Nephron (organoid): ENCODE data around the gene MPV17.
A peak's percentile ranks its signal among the peaks of the same experiment; 100 is the strongest.
"Not testable (repeated sequence)": the region's sequence is repeated elsewhere in the genome, so short reads cannot be mapped to it uniquely, and the experiment has no call there.

Experiments used
- H3K27ac Mint-ChIP-seq, 3 experiments: 2 replicates each; pipeline ENCODE4 v1.8.0; 2020; ENCODE audit warnings: mixed read lengths in 3 of 3, mild to moderate bottlenecking in 2 of 3, moderate library complexity in 1 of 3
- H3K27me3 Mint-ChIP-seq: 2 replicates; pipeline ENCODE4 v1.8.0; 2021; ENCODE audit warnings: low read depth, mild to moderate bottlenecking, moderate library complexity, mixed read lengths
- H3K36me3 Mint-ChIP-seq: 2 replicates; pipeline ENCODE4 v1.8.0; 2020; ENCODE audit warnings: low read depth, mixed read lengths
- H3K4me1 Mint-ChIP-seq: 2 replicates; pipeline ENCODE4 v1.8.0; 2020; ENCODE audit warnings: mixed read lengths
- H3K4me3 Mint-ChIP-seq, 3 experiments: 2 replicates each; pipeline ENCODE4 v1.8.0; 2020; ENCODE audit warnings: mild to moderate bottlenecking in 3 of 3, mixed read lengths in 3 of 3, moderate library complexity in 2 of 3
- H3K9me3 Mint-ChIP-seq: 2 replicates; pipeline ENCODE4 v1.8.0; 2020; ENCODE audit warnings: mixed read lengths
- TF ChIP-seq, protein P1 (sequence below), 3 experiments: fragments of 200-600 bp; sonication (generic); IDR thresholded peaks; one replicate each; pipeline ENCODE4 v1.5.0; 2021; ENCODE audit warnings: antibody characterized with exemption in 3 of 3; ENCODE audit not compliant: unreplicated experiment in 3 of 3

The MPV17 gene

DNA sequence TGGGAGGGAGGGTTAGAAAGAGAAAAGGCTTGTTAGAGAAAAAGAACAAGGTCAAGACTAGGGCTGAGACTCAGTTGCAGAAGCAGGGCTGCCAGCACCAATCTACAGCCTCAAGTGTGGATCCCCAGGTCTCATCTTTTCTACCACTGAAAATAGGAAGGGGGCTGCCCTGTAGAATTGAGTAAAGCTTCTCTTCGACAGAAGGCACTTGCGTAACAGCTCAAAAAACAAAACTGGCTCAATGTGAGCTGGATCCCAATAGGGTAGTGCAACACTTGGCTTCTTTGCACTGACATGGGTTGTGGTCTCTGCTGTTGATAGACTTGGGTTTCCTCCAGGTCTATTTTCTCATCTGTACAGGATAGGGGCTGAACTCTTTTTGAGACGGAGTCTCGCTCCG lies 1.8 kb upstream of the MPV17 start:
- Mint-ChIP-seq H3K27ac (peak overlapping the region; percentile 16 to 99 (median 99)), H3K27me3 (no peaks in the 10 kb centered on the region), H3K36me3 (peaks cover 40% of the 10 kb centered on the region), H3K9me3 (no peaks in the 10 kb centered on the region), H3K4me1 (peaks cover 7% of the 10 kb centered on the region), H3K4me3 (peak overlapping the region; percentile 91 to 97 (median 91))
- TF ChIP-seq, protein P1, sequence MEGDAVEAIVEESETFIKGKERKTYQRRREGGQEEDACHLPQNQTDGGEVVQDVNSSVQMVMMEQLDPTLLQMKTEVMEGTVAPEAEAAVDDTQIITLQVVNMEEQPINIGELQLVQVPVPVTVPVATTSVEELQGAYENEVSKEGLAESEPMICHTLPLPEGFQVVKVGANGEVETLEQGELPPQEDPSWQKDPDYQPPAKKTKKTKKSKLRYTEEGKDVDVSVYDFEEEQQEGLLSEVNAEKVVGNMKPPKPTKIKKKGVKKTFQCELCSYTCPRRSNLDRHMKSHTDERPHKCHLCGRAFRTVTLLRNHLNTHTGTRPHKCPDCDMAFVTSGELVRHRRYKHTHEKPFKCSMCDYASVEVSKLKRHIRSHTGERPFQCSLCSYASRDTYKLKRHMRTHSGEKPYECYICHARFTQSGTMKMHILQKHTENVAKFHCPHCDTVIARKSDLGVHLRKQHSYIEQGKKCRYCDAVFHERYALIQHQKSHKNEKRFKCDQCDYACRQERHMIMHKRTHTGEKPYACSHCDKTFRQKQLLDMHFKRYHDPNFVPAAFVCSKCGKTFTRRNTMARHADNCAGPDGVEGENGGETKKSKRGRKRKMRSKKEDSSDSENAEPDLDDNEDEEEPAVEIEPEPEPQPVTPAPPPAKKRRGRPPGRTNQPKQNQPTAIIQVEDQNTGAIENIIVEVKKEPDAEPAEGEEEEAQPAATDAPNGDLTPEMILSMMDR (IDR thresholded peaks at IDR 0.05; ENCODE audit: unreplicated experiment in 3 of 3) = no peak

DNA sequence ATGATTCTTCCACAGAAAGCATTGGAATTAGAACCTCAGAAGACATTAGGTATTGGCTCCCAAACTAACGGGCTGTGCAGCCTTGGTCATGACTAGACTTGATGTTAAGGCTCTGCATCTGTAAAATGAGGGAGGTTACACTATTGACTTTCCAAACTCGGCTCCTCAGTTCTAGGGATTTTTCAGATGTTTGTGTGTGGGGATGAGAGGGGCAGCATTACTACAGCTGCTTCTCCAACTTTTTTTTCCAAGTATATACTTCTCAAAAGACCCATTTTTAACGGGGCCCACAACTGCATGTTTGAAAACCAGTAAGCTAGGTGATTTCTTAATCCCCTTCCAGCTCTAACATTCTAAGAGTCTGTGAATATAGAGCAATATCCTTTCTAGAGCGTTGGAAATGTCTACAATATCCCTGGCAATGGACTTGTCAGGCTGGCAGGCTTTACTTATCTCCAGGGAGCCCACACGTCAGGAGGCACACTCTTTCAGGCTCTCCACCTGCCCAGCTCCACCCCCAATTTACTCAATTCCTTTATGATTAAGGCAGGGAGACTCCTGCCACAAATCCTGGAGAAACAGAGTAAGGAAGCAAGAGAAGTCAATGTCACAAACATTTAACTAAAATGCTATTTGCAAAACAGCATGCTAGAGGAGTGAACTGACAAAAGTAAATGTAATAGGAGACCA lies 844 bp upstream of the MPV17 start:
- H3K36me3 Mint-ChIP-seq = peaks cover 34% of the 10 kb centered on the region
- TF ChIP-seq, protein P1 (IDR thresholded peaks at IDR 0.05; ENCODE audit: unreplicated experiment in 3 of 3) = no peak
- H3K27me3 Mint-ChIP-seq = no peaks in the 10 kb centered on the region
- H3K9me3 Mint-ChIP-seq = no peaks in the 10 kb centered on the region
- peak overlapping the region; percentile 99 for H3K27ac Mint-ChIP-seq
- peaks cover 7% of the 10 kb centered on the region for H3K4me1 Mint-ChIP-seq
- H3K4me3 Mint-ChIP-seq = peak overlapping the region; percentile 91 to 97 (median 91)

- TF ChIP-seq, protein P1 (IDR thresholded peaks at IDR 0.05; ENCODE audit: unreplicated experiment in 3 of 3) = no peak
- H3K9me3 Mint-ChIP-seq = no peaks in the 10 kb centered on the region
- peaks cover 7% of the 10 kb centered on the region for H3K4me1 Mint-ChIP-seq
- H3K27me3 Mint-ChIP-seq = no peaks in the 10 kb centered on the region
- peak overlapping the region; percentile 99 for H3K27ac Mint-ChIP-seq
- peak overlapping the region; percentile 91 to 97 (median 91) for H3K4me3 Mint-ChIP-seq
- peaks cover 23% of the 10 kb centered on the region for H3K36me3 Mint-ChIP-seq
Observed at GRCh38 chr2:27322301-27322765, 564 bp downstream of the MPV17 start.

DNA sequence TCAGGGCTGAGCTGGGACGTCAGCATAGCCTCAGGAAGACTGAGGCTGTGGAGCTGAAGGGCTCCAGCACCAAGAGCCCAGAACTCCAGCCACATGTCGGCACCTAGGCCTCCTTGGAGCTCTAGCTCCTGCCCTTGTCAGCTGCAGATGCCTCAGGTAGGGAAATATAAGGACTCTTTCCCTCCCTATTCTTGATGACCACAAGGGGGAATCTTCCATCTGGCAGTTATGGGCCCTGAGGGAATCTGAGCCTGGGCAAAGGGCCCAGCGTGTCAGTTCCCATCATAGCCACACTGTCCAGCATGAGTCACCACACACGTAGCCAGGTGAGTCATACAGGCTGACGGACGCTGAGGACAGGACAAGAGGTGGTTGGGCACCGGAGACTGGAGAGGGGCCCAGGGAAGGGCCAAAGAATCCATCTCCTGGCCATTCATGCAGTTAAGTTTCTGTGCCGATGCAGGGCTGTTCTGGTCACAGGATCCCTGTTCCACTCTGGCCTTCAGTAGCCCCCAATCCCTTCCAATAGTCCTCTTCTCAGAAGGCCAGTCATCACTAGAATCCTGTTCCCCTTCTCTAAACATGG lies 1.8 kb downstream of the MPV17 start:
- Mint-ChIP-seq H3K4me1 (peaks cover 7% of the 10 kb centered on the region), H3K27ac (peak overlapping the region in 1 of 3 experiments; percentile 80), H3K9me3 (no peaks in the 10 kb centered on the region), H3K36me3 (peaks cover 10% of the 10 kb centered on the region), H3K27me3 (no peaks in the 10 kb centered on the region), H3K4me3 (peak overlapping the region; percentile 91 to 97 (median 91))
- TF ChIP-seq, protein P1 (IDR thresholded peaks at IDR 0.05; ENCODE audit: unreplicated experiment in 3 of 3) = no peak

- not testable (repeated sequence) for H3K36me3 Mint-ChIP-seq, H3K4me3 Mint-ChIP-seq, H3K27ac Mint-ChIP-seq, H3K4me1 Mint-ChIP-seq, H3K9me3 Mint-ChIP-seq, H3K27me3 Mint-ChIP-seq
Observed at GRCh38 chr2:27319839-27320238, 3.1 kb downstream of the MPV17 start.

- H3K27ac Mint-ChIP-seq = no peak overlapping the region
- no peak overlapping the region for H3K4me3 Mint-ChIP-seq
- peaks cover 5% of the 10 kb centered on the region for H3K36me3 Mint-ChIP-seq
- no peaks in the 10 kb centered on the region for H3K4me1 Mint-ChIP-seq
- H3K27me3 Mint-ChIP-seq = peaks cover 6% of the 10 kb centered on the region
- H3K9me3 Mint-ChIP-seq = no peaks in the 10 kb centered on the region
- TF ChIP-seq, protein P1 (IDR thresholded peaks at IDR 0.05; ENCODE audit: unreplicated experiment in 3 of 3) = no peak
Observed at GRCh38 chr2:27316655-27317412, 6.1 kb downstream of the MPV17 start.
